H9 (cell line): ENCODE measurements around the gene UCP2. TPM values are rescaled to one million over a fixed set of nuclear protein-coding genes. Genes with fewer than 3 reads are reported as not detected.

Experiments
- DNase-seq: peaks from one replicate; pipeline ENCODE4 v3.0.0-alpha.2; 2017
- H2AFZ ChIP-seq: one replicate; pipeline ENCODE4 v1.6.1; 2013; ENCODE audit warnings: mild to moderate bottlenecking, low read length, control low read depth, moderate library complexity
- H2AK5ac ChIP-seq: 2 replicates; pipeline ENCODE4 v1.6.1; 2013; ENCODE audit warnings: low read length, control low read depth, mixed read lengths; ENCODE audit not compliant: insufficient read length
- H2BK120ac ChIP-seq: one replicate; pipeline ENCODE4 v1.6.1; 2013; ENCODE audit warnings: low read depth, mild to moderate bottlenecking, low read length, control low read depth, inconsistent platforms; ENCODE audit not compliant: poor library complexity, severe bottlenecking
- H2BK12ac ChIP-seq: 2 replicates; pipeline ENCODE4 v1.6.1; 2013; ENCODE audit warnings: low read length, control low read depth, mixed read lengths, low read depth; ENCODE audit not compliant: insufficient read length
- H2BK15ac ChIP-seq: 2 replicates; pipeline ENCODE4 v1.6.1; 2013; ENCODE audit warnings: low read depth, low read length, control low read depth
- H2BK20ac ChIP-seq: one replicate; pipeline ENCODE4 v1.6.1; 2013; ENCODE audit warnings: low read depth, mild to moderate bottlenecking, low read length, control low read depth, inconsistent platforms; ENCODE audit not compliant: poor library complexity, severe bottlenecking
- H2BK5ac ChIP-seq: 2 replicates; pipeline ENCODE4 v1.6.1; 2013; ENCODE audit warnings: low read length, control low read depth, mixed read lengths; ENCODE audit not compliant: insufficient read length
- H3K14ac ChIP-seq: 2 replicates; pipeline ENCODE4 v1.6.1; 2013; ENCODE audit warnings: low read length, control low read depth; ENCODE audit not compliant: insufficient read depth
- H3K18ac ChIP-seq: 2 replicates; pipeline ENCODE4 v1.6.1; 2013; ENCODE audit warnings: low read depth, mild to moderate bottlenecking, mixed read lengths, low read length, control low read depth; ENCODE audit not compliant: insufficient read length
- H3K23ac ChIP-seq: 2 replicates; pipeline ENCODE4 v1.6.1; 2013; ENCODE audit warnings: low read length, control low read depth, mixed read lengths, low read depth; ENCODE audit not compliant: insufficient read length
- H3K23me2 ChIP-seq: 2 replicates; pipeline ENCODE4 v1.6.1; 2013; ENCODE audit warnings: low read depth, mild to moderate bottlenecking, mixed read lengths, low read length, control low read depth; ENCODE audit not compliant: insufficient read length, poor library complexity, severe bottlenecking
- H3K27ac ChIP-seq: 2 replicates; pipeline ENCODE4 v1.5.1; 2013; ENCODE audit warnings: low read length, control low read depth, mixed read lengths, low read depth; ENCODE audit not compliant: insufficient read length
- H3K27me3 ChIP-seq: 2 replicates; pipeline ENCODE4 v1.6.1; 2013; ENCODE audit warnings: low read length, control low read depth, inconsistent platforms; ENCODE audit not compliant: insufficient read depth
- H3K4ac ChIP-seq: 2 replicates; pipeline ENCODE4 v1.6.1; 2013; ENCODE audit warnings: low read depth, mild to moderate bottlenecking, control low read depth, inconsistent platforms, low read length, moderate library complexity
- H3K4me1 ChIP-seq: 2 replicates; pipeline ENCODE4 v1.6.1; 2013; ENCODE audit warnings: low read length, control low read depth, inconsistent platforms; ENCODE audit not compliant: insufficient read depth
- H3K4me2 ChIP-seq: 2 replicates; pipeline ENCODE4 v1.6.1; 2013; ENCODE audit warnings: low read length, control low read depth, mixed read lengths; ENCODE audit not compliant: insufficient read length, insufficient read depth
- H3K56ac ChIP-seq: 2 replicates; pipeline ENCODE4 v1.6.1; 2013; ENCODE audit warnings: low read depth, mild to moderate bottlenecking, mixed read lengths, low read length, control low read depth; ENCODE audit not compliant: insufficient read length
- H3K79me1 ChIP-seq: 2 replicates; pipeline ENCODE4 v1.6.1; 2013; ENCODE audit warnings: low read depth, mild to moderate bottlenecking, moderate library complexity, low read length, control low read depth, inconsistent platforms; ENCODE audit not compliant: insufficient read depth, poor library complexity, severe bottlenecking
- H3K79me2 ChIP-seq: 2 replicates; pipeline ENCODE4 v1.6.1; 2013; ENCODE audit warnings: low read length, control low read depth, inconsistent platforms; ENCODE audit not compliant: insufficient read depth
- H3K9ac ChIP-seq: 2 replicates; pipeline ENCODE4 v1.6.1; 2013; ENCODE audit warnings: low read length, control low read depth, mixed read lengths; ENCODE audit not compliant: insufficient read length; ENCODE audit errors: extremely low read depth
- H3K9me3 ChIP-seq: one replicate; pipeline ENCODE4 v1.6.1; 2013; ENCODE audit warnings: low read depth, low read length, inconsistent platforms; ENCODE audit not compliant: control insufficient read depth
- H3T11ph ChIP-seq: one replicate; pipeline ENCODE4 v1.6.1; 2013; ENCODE audit warnings: mild to moderate bottlenecking, low read length, control low read depth, inconsistent platforms
- H4K20me1 ChIP-seq: one replicate; pipeline ENCODE4 v1.6.1; 2013; ENCODE audit not compliant: control insufficient read depth, insufficient read length, insufficient read depth
- H4K5ac ChIP-seq: 2 replicates; pipeline ENCODE4 v1.6.1; 2013; ENCODE audit warnings: low read depth, mild to moderate bottlenecking, mixed read lengths, low read length, control low read depth; ENCODE audit not compliant: insufficient read length
- H4K8ac ChIP-seq: replicated peaks from 2 replicates; pipeline ENCODE4 v1.6.1; 2013; ENCODE audit warnings: low read length, control low read depth, mixed read lengths, low read depth; ENCODE audit not compliant: insufficient read length
- H4K91ac ChIP-seq: 2 replicates; pipeline ENCODE4 v1.6.1; 2013; ENCODE audit warnings: low read depth, mild to moderate bottlenecking, moderate library complexity, mixed read lengths, low read length, control low read depth; ENCODE audit not compliant: insufficient read length
- H3K27ac Mint-ChIP-seq, 3 experiments: 2 replicates in 2 of 3; 3 replicates in 1 of 3; pipeline ENCODE4 v1.8.0; 2020 to 2021; ENCODE audit warnings: mixed read lengths in 3 of 3, mild to moderate bottlenecking in 1 of 3, moderate library complexity in 1 of 3
- H3K27me3 Mint-ChIP-seq: 2 replicates; pipeline ENCODE4 v1.8.0; 2021; ENCODE audit warnings: low read depth, mild to moderate bottlenecking, moderate library complexity, mixed read lengths
- H3K36me3 Mint-ChIP-seq, 3 experiments: 2 replicates in 2 of 3; 3 replicates in 1 of 3; pipeline ENCODE4 v1.8.0; 2020 to 2021; ENCODE audit warnings: low read depth in 3 of 3, mixed read lengths in 3 of 3; ENCODE audit not compliant: insufficient read depth in 1 of 3
- H3K4me1 Mint-ChIP-seq, 2 experiments: 2 replicates each; pipeline ENCODE4 v1.8.0; 2020; ENCODE audit warnings: mixed read lengths in 2 of 2
- H3K4me3 Mint-ChIP-seq, 2 experiments: 2 replicates in 1 of 2; 3 replicates in 1 of 2; pipeline ENCODE4 v1.8.0; 2020 to 2021; ENCODE audit warnings: mild to moderate bottlenecking in 2 of 2, mixed read lengths in 2 of 2, moderate library complexity in 1 of 2
- H3K9me3 Mint-ChIP-seq, 2 experiments: 2 replicates in 1 of 2; 3 replicates in 1 of 2; pipeline ENCODE4 v1.8.0; 2020; ENCODE audit warnings: mild to moderate bottlenecking in 2 of 2, mixed read lengths in 2 of 2, moderate library complexity in 1 of 2
- CTCF ChIP-seq: fragments of 200-600 bp; sonication (generic); conservative IDR thresholded peaks from 3 replicates; pipeline ENCODE4 v1.8.0; 2021; ENCODE audit warnings: antibody characterized with exemption, mild to moderate bottlenecking
- WGBS: extraction: QIAGEN DNeasy Blood & Tissue Kit; methylation state at CpG from one replicate; pipeline ENCODE4 v1.1.7; 2013; ENCODE audit warnings: missing lambda C conversion rate, low lambda C conversion rate, mixed read lengths; ENCODE audit not compliant: insufficient read length; ENCODE audit errors: extremely low coverage; 5-methylcytosine and 5-hydroxymethylcytosine counted together
- total RNA-seq: library from RNA; stranded (reverse); gene quantifications from 2 replicates; pipeline ENCODE4 v1.2.1, GENCODE V29; 2021

Gene UCP2
- total RNA-seq, 1 experiment from 2014 or later: 62.1 TPM

- H3K23ac ChIP-seq: no peak overlapping the region
- H3K14ac ChIP-seq: no peak overlapping the region; the same call in 1 of the 2 replicates
- H3K18ac ChIP-seq: no peak overlapping the region
- H3K4me1 ChIP-seq: no peaks in the 10 kb centered on the region
- Mint-ChIP-seq H3K27me3 (peaks cover 2% of the 10 kb centered on the region), H3K27ac (peak overlapping the region in 1 of 3 experiments; percentile 44; a peak in 2 of 7 replicates), H3K9me3 (no peaks in the 10 kb centered on the region), H3K4me1 (peaks cover 0 to 5% of the 10 kb centered on the region in 2 experiments; a peak in 1 of 4 replicates), H3K36me3 (peaks cover 31 to 42% (median 41%) of the 10 kb centered on the region in 3 experiments; a peak in 6 of 7 replicates), H3K4me3 (no peak overlapping the region)
- no CpG with 5 or more reads among the region's 11 CpGs for WGBS
- H2BK15ac ChIP-seq: no peak overlapping the region
- no peak overlapping the region for H2BK5ac ChIP-seq
- no peak overlapping the region for H2AFZ ChIP-seq
- no peak overlapping the region for H2BK12ac ChIP-seq
- H2BK20ac ChIP-seq: no peak overlapping the region
- H3K56ac ChIP-seq: no peak overlapping the region
- no peak overlapping the region for H2BK120ac ChIP-seq
- no peaks in the 10 kb centered on the region for H3K23me2 ChIP-seq
- H4K20me1 ChIP-seq: no peaks in the 10 kb centered on the region
- DNase-seq: no peak
- no peak overlapping the region for H4K91ac ChIP-seq
- TF ChIP-seq CTCF: no peak
- H3T11ph ChIP-seq: no peak overlapping the region
- H3K79me1 ChIP-seq: no peaks in the 10 kb centered on the region
- no peaks in the 10 kb centered on the region for H3K27me3 ChIP-seq
- H4K5ac ChIP-seq: no peak overlapping the region
- H3K9me3 ChIP-seq: no peaks in the 10 kb centered on the region
- H3K79me2 ChIP-seq: no peaks in the 10 kb centered on the region
- H3K9ac ChIP-seq: no peak overlapping the region
- no peak overlapping the region for H3K4ac ChIP-seq
- no peak overlapping the region for H4K8ac ChIP-seq
- H2AK5ac ChIP-seq: no peak overlapping the region
- H3K27ac ChIP-seq: no peak overlapping the region
- no peak overlapping the region for H3K4me2 ChIP-seq
Observed at GRCh38 chr11:73972620-73973449, 9.8 kb downstream of the UCP2 start.
